Keratinocyte (primary cell): ENCODE measurements around the gene YY2.

ENCODE experiments used
- EZH2 ChIP-seq: IDR thresholded peaks from one replicate; pipeline ENCODE4 v1.6.1; 2012; ENCODE audit warnings: inconsistent platforms, mild to moderate bottlenecking, low read length, moderate library complexity
- TF ChIP-seq, protein P1 (sequence below), 3 experiments: IDR thresholded peaks in 1 of 3; conservative IDR thresholded peaks in 1 of 3; optimal IDR thresholded peaks in 1 of 3; 2 replicates in 2 of 3; 3 replicates in 1 of 3; pipeline versions ENCODE3 to v1.5.1; 2011; ENCODE audit warnings: low read length in 3 of 3, mild to moderate bottlenecking in 3 of 3, moderate library complexity in 2 of 3, control low read depth in 1 of 3, inconsistent platforms in 1 of 3; ENCODE audit not compliant: insufficient read depth in 2 of 3; ENCODE audit errors: extremely low read depth in 1 of 3

DNA sequence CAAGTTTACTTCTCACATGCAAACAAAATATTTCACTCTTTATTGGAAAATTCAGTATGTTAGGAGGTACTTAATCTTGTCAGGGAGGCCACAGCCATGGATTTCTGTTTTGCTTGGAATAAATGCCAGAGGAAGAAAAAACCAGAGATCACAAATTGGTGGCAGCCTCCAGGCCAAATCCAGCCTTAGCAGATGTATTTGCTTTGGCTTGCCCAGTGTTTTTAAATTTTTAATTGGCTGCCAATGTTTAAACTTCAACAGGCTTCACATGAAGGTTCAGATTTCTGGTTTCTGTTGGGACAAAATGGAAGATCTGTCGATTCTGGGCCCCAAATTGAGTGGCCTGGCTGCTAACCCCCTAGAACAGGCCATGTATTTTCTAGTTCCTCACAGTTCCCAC lies 19.2 kb downstream of the YY2 start:
- TF ChIP-seq, protein P1, sequence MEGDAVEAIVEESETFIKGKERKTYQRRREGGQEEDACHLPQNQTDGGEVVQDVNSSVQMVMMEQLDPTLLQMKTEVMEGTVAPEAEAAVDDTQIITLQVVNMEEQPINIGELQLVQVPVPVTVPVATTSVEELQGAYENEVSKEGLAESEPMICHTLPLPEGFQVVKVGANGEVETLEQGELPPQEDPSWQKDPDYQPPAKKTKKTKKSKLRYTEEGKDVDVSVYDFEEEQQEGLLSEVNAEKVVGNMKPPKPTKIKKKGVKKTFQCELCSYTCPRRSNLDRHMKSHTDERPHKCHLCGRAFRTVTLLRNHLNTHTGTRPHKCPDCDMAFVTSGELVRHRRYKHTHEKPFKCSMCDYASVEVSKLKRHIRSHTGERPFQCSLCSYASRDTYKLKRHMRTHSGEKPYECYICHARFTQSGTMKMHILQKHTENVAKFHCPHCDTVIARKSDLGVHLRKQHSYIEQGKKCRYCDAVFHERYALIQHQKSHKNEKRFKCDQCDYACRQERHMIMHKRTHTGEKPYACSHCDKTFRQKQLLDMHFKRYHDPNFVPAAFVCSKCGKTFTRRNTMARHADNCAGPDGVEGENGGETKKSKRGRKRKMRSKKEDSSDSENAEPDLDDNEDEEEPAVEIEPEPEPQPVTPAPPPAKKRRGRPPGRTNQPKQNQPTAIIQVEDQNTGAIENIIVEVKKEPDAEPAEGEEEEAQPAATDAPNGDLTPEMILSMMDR (optimal IDR thresholded peaks at IDR 0.05 in 1 of 3, IDR thresholded peaks at IDR 0.05 in 1 of 3, conservative IDR thresholded peaks at IDR 0.05 in 1 of 3; ENCODE audit: extremely low read depth in 1 of 3, insufficient read depth in 2 of 3, low read length in 3 of 3) = no peak
- no peak for TF ChIP-seq EZH2
